ENCODE measurements around the gene FOXP1. TPM values are rescaled to one million over a fixed set of nuclear protein-coding genes. Genes with fewer than 3 reads are reported as not detected.

FOXP1 gene
- total and polyA plus RNA-seq, 2 of the 13 experiments (the other 11 are each of a cell fraction or from before 2014, with no cell fraction given) = 40.4 to 59.0 TPM

DNA sequence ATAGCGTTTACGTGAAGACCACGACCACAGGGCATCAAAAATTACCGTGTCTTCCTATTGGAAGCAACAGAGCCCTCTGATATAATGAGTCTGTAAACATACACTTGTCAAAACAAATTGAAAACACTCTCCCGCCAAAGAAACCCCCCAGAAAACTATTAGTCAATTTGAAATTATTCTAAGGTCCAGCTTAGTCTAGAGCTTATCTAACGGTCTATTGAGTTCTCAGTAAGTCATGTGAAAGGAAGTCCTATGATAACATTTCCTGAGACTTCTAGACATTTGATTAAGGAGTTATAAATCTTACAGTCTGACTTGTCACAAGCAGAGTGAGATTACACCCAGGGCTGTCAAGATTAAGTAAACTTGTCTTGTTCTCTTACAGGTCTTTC lies 356.3 kb downstream of the FOXP1 start:
- in situ Hi-C loops (cut with HindIII; ENCODE audit: extremely low pct_ligation_motif_present, low pct_unique_long_range_greater_than_20kb) (no loop called here), intact Hi-C loops (cut with micrococcal nuclease; ENCODE audit: unreplicated experiment) (no loop called here)
- no TSS peak for BruUV-seq (replicated peaks)
- no peak for TF ChIP-seq MAFG (CRISPR knock-in tag; IDR thresholded peaks at IDR 0.05)
- no peak for TF ChIP-seq PAX8 (CRISPR knock-in tag; IDR thresholded peaks at IDR 0.05; ENCODE audit: borderline replicate concordance)
- no peak for TF ChIP-seq ZNF878 (CRISPR knock-in tag; IDR thresholded peaks at IDR 0.05)
- TF ChIP-seq HOXD1 (CRISPR knock-in tag; IDR thresholded peaks at IDR 0.05) = no peak
- TF ChIP-seq, protein P1, sequence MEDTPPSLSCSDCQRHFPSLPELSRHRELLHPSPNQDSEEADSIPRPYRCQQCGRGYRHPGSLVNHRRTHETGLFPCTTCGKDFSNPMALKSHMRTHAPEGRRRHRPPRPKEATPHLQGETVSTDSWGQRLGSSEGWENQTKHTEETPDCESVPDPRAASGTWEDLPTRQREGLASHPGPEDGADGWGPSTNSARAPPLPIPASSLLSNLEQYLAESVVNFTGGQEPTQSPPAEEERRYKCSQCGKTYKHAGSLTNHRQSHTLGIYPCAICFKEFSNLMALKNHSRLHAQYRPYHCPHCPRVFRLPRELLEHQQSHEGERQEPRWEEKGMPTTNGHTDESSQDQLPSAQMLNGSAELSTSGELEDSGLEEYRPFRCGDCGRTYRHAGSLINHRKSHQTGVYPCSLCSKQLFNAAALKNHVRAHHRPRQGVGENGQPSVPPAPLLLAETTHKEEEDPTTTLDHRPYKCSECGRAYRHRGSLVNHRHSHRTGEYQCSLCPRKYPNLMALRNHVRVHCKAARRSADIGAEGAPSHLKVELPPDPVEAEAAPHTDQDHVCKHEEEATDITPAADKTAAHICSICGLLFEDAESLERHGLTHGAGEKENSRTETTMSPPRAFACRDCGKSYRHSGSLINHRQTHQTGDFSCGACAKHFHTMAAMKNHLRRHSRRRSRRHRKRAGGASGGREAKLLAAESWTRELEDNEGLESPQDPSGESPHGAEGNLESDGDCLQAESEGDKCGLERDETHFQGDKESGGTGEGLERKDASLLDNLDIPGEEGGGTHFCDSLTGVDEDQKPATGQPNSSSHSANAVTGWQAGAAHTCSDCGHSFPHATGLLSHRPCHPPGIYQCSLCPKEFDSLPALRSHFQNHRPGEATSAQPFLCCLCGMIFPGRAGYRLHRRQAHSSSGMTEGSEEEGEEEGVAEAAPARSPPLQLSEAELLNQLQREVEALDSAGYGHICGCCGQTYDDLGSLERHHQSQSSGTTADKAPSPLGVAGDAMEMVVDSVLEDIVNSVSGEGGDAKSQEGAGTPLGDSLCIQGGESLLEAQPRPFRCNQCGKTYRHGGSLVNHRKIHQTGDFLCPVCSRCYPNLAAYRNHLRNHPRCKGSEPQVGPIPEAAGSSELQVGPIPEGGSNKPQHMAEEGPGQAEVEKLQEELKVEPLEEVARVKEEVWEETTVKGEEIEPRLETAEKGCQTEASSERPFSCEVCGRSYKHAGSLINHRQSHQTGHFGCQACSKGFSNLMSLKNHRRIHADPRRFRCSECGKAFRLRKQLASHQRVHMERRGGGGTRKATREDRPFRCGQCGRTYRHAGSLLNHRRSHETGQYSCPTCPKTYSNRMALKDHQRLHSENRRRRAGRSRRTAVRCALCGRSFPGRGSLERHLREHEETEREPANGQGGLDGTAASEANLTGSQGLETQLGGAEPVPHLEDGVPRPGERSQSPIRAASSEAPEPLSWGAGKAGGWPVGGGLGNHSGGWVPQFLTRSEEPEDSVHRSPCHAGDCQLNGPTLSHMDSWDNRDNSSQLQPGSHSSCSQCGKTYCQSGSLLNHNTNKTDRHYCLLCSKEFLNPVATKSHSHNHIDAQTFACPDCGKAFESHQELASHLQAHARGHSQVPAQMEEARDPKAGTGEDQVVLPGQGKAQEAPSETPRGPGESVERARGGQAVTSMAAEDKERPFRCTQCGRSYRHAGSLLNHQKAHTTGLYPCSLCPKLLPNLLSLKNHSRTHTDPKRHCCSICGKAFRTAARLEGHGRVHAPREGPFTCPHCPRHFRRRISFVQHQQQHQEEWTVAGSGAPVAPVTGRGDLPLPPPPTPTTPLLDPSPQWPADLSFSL (CRISPR knock-in tag; IDR thresholded peaks at IDR 0.05) = no peak
- TF ChIP-seq, protein P2, sequence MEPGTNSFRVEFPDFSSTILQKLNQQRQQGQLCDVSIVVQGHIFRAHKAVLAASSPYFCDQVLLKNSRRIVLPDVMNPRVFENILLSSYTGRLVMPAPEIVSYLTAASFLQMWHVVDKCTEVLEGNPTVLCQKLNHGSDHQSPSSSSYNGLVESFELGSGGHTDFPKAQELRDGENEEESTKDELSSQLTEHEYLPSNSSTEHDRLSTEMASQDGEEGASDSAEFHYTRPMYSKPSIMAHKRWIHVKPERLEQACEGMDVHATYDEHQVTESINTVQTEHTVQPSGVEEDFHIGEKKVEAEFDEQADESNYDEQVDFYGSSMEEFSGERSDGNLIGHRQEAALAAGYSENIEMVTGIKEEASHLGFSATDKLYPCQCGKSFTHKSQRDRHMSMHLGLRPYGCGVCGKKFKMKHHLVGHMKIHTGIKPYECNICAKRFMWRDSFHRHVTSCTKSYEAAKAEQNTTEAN (CRISPR knock-in tag; conservative IDR thresholded peaks at IDR 0.05) = no peak
- no peak for TF ChIP-seq ZNF772 (CRISPR knock-in tag; IDR thresholded peaks at IDR 0.05)
- no peak overlapping the region for H3K9ac ChIP-seq (ENCODE audit: insufficient read depth, low read depth, low read length)
- peaks cover 9% of the 10 kb centered on the region for H3K79me2 ChIP-seq (ENCODE audit: insufficient read depth, low read length)
- ATAC-seq (no peak), FAIRE-seq (no peak), DNase-seq (ENCODE audit: low spot score) (no peak)
- H3K27ac ChIP-seq (ENCODE audit: extremely low read length, insufficient read depth, low read length) = no peak overlapping the region
- H3K9me3 ChIP-seq (ENCODE audit: low read length) = no peaks in the 10 kb centered on the region
- ChIA-PET POLR2A (no interaction called here), CTCF (ENCODE audit: low intra/inter-chr PET ratio, low total read pairs) (no interaction called here)
- no peaks in the 10 kb centered on the region for H4K20me1 ChIP-seq (ENCODE audit: insufficient read depth, low read length)
- no peaks in the 10 kb centered on the region for H3K27me3 ChIP-seq (ENCODE audit: control insufficient read depth in 1 of 2, insufficient read depth in 2 of 2, low read length in 2 of 2)
- H3K4me3 ChIP-seq (replicated peaks in 1 of 3; ENCODE audit: insufficient read depth in 1 of 3, low read depth in 2 of 3, low read length in 3 of 3) = no peak overlapping the region
- peaks cover 0 to 2% of the 10 kb centered on the region in 2 experiments; a peak in 2 of 5 replicates for H3K36me3 ChIP-seq (replicated peaks in 1 of 2; ENCODE audit: control insufficient read depth in 1 of 2, insufficient read depth in 2 of 2, low read length in 2 of 2)
- 96% methylated on average over 6 of the region's 6 CpGs for WGBS (ENCODE audit: low lambda C conversion rate)
- peaks cover 14% of the 10 kb centered on the region for H3K4me1 ChIP-seq (ENCODE audit: insufficient read depth, low read length)
- no peak overlapping the region for H3K4me2 ChIP-seq (ENCODE audit: low read depth, low read length)
- H2AFZ ChIP-seq (ENCODE audit: low read length) = no peak overlapping the region
